ENCODE data around the gene RFC2.
"Not testable (repeated sequence)": the region's sequence is repeated elsewhere in the genome, so short reads cannot be mapped to it uniquely, and the experiment has no call there.

Gene RFC2

GRCh38 chr7:74217455-74218342 is 36.5 kb downstream of the RFC2 start:
- no peak for DNase-seq (ENCODE audit: low spot score)

GRCh38 chr7:74216361-74216761 is 37.8 kb downstream of the RFC2 start:
- no peak for DNase-seq (ENCODE audit: low spot score)

DNA sequence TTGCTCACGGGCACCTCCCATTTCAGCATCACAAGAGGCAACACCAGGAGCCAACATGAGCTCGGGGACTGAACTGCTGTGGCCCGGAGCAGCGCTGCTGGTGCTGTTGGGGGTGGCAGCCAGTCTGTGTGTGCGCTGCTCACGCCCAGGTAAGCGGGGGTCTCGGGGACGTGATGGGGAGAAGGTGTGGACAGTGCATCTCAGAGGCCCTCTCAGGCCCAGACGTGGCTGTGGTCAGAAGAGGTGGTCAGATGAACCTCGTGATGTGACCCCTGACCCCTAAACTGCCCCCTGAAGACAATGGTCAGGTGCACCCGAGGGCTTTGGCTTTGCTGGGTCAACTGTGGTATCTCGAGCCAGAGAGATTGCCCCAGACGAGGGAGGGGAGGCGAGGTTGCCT is 38.3 kb downstream of the RFC2 start:
- DNase-seq (ENCODE audit: low spot score), result no peak

DNA sequence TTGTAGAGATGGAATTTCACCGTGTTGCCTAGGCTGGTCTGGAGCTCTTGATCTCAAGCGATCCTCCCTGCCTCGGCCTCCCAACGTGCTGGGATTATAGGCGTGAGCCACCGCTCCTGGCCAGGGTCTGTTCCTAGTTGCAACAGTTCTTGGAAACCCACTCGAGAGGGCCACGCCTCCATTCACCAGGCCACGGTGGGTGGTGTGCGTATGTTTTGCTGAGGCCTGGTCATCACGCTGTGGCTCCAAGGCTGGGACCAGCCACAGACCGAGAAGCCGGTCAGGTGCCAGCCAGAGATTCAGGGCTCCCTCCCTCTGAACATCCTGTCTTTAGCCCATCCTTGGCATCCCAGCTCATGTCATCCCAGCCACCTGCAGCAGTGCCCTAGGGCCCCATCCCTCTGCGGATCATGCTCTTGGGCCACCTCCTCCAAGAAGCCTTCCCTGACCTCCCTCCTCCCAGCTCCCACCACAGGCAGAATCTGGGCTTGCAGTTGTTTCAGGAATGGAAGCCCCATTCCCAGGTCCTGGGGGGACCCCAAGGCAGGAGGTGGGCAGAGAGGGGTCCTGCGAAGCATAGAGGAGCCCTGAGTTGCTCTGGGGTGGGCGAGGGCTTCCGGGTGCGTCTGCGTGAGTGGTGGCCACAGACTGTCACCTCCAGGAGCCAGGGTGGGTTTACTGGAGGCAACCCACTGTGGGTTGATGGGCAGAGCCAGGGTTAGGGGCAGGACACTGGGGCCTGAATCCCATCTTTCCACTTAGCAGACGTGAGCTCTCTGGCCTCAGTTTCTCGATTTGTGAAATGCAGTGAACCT is 39.2 kb downstream of the RFC2 start:
- DNase-seq (ENCODE audit: low spot score), result no peak

GRCh38 chr7:74212661-74213060 is 41.5 kb downstream of the RFC2 start:
- no peak for DNase-seq (ENCODE audit: low spot score)

GRCh38 chr7:74208241-74208640 is 46.0 kb downstream of the RFC2 start:
- DNase-seq (ENCODE audit: low spot score), result not testable (repeated sequence)

GRCh38 chr7:74207586-74207985 is 46.6 kb downstream of the RFC2 start:
- DNase-seq (ENCODE audit: low spot score), result no peak

- peak; percentile 77 for DNase-seq (ENCODE audit: low spot score)
Measured at GRCh38 chr7:74206589-74207120, 47.5 kb downstream of the RFC2 start.

DNA sequence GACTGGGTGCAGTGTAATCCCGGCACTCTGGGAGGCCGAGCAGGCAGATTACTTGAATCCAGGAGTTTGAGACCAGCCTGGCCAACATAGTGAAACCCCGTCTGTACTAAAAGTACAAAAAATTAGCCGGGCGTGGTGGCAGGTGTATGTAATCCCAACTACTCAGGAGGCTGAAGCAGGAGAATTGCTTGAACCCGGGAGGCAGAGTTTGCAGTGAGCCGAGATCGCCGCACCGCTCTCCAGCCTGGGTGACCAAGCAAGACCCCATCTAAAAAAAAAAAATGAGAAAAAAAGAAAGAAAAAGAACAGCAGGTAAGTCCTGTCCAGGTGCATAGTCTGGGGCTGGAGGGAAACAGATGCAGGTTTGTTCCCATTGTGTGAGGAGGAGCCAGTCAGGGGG is 48.1 kb downstream of the RFC2 start:
- not testable (repeated sequence) for DNase-seq (ENCODE audit: low spot score)

- no peak for DNase-seq (ENCODE audit: low spot score)
Measured at GRCh38 chr7:74203956-74204618, 50.1 kb downstream of the RFC2 start.

DNA sequence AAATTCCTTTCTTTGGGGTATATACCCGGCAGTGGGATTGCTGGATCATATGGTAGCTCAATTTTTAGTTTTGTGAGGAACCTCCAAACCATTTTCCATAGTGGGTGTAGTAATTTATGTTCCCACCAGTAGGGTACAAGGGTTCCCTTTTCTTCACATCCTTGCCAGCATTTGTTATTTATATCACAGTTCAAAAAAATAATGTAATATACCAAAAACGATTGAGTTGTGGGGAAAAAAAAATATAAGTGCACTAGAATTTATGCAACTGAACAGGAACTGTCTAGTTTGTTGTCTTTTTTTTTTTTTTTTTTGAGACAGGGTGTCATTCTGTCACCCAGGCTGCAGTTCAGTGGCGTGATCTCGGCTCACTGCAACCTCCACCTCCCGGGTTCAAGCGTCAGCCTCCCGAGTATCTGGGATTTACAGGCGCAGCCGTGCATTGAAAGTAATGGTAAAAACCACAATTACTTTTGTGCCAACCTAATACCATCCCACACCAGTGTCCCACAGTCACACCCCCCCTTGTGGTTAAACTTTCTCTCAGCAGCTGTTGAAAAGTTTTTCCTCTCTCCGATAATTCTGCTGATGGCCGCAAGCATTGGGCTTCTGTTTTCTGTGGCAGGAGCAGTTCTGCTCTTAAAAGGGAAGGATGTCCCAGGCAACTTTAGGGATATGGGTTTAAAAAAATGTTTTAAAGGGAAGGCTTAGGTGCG is 51.2 kb downstream of the RFC2 start:
- DNase-seq (ENCODE audit: low spot score), result peak; percentile 33

- no peak for DNase-seq (ENCODE audit: low spot score)
Measured at GRCh38 chr7:74199551-74200355, 54.4 kb downstream of the RFC2 start.

DNA sequence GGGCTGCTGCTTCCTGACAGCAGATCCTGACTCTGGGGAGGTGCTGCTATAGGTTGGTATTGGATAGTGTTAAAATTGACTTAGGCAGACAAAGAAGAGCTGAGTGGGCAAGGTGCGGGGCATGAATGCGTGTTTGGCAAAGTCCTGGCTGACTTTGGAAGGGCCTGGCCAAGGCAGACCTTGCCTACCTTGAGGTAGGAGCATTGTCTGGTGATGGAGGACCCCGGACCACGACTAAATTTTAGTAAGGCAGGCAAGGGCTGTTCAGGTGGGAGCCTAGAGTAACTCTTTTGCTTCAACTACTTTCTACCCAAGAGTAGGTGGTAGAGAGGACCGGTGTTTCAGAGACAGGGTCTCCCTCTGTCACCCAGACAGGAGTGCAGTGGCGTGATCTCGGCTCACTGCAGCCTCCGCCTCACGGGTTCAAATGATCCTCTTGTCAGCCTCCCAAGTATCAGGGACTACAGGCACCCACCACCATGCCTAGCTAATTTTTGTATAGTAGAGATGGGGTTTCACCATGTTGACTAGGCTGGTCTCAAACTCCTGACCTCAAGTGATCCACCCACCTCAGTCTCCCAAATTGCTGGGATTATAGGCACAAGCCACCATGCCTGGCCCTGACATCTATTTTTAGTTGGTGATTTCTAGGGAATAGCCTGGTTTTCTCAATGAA is 56.6 kb downstream of the RFC2 start:
- no peak for DNase-seq (ENCODE audit: low spot score)

GRCh38 chr7:74195968-74196654 is 58.1 kb downstream of the RFC2 start:
- DNase-seq (ENCODE audit: low spot score), result not testable (repeated sequence)

DNA sequence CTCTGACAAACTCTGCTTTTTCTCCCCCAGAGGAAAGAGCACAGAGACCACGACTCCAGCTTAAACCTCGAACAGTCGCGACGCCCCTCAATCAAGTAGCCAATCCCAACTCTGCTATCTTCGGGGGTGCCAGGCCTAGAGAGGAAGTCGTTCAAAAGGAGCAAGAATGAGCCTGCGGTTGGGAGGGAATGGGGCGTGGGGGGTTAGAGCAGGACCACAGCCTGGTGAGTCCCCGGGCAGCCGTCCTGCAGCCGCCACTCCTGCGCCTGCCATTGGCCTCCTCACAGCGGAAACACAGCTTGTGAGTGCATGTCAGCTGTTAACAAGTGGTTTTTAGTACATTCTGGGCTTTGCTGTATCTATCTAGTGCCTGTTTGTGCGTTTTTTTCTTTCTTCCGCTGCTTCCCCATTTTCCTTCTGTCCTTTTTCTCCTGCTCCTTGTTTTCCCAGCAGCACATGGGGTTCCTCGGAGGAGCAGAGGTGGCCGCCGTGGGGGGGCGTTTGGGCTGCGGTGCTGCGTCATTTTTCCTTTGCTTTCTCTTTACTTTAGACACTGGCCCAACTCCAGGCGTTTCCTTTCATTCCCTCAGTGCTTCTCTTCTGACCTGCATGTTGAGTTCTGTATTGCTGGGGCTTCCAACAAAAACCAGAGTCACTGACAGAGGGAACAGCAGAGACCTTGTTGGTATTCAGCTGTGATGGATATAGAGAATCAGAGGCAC is 58.9 kb downstream of the RFC2 start:
- DNase-seq (ENCODE audit: low spot score), result not testable (repeated sequence)

DNA sequence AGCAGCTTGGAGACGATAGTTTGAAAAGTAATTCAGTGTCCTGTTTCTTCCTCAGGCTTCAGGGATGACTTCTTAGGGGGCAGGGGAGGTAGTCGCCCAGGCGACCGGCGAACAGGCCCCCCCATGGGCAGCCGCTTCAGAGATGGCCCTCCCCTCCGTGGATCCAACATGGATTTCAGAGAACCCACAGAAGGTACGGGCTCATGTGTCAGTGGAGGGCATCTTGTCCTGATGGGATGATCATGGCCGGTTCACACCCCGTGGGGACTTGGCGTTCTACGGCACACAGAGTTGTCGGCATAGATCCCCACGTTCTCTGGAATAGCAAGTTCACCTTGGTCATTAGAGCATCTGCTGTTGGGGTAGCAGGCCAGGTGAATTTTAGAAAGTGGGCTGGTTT is 59.5 kb downstream of the RFC2 start:
- no peak for DNase-seq (ENCODE audit: low spot score)

- no peak for DNase-seq (ENCODE audit: low spot score)
Measured at GRCh38 chr7:74193913-74194312, 60.3 kb downstream of the RFC2 start.

GRCh38 chr7:74193054-74193453 is 61.1 kb downstream of the RFC2 start:
- DNase-seq (ENCODE audit: low spot score), result no peak

DNA sequence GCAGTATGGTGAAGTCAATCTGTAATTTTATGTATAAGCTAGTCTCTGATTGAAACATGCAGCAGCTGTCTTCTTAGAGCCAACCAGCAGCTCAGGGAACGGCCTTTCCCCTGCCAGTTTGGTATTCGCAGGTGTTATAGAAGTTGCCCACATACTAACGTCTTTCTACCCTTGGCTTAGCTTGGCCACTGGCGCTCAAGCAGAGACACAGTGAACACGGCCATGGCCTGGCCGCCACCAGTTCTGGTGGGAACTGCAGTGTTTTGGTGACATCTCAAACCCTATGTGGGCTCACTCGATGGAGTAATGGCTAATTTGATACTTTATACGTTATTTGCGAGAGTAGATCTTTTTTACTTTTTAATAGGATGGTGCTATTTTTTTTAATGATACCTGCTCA is 63.0 kb downstream of the RFC2 start:
- no peak for DNase-seq (ENCODE audit: low spot score)

All from CD4-positive, alpha-beta T cell treated with Interleukin-15 for 4 hours (primary cell).